ENCODE data around the gene MRTFA.

Gene MRTFA

DNA sequence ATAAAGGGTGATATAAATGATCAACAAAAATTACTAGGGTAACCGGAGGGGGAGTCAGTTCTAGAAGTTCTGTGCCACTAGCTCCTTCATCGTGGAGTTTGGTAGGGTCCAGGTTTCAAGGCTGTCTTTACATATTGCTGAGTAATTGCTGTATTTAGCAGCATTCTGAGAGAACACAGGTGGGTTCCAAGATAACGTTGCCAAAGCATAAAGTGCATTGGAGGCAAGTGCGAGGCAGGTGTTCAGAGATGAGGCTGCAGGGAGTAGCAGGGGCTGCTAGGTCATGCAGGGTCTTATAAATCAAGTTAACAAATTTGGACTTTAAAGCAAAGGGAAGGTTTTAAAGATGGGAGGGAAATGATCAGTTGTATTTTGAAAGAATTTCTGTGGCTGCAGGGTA is 248.3 kb downstream of the MRTFA start:
- Histone ChIP-seq H3K79me1 (ENCODE audit: low read depth, low read length) (no peaks in the 10 kb centered on the region), H3K27me3 (ENCODE audit: control insufficient read depth in 3 of 3, insufficient read depth in 3 of 3, low read depth in 1 of 3, low read length in 3 of 3) (no peaks in the 10 kb centered on the region), H3K4me1 (ENCODE audit: control insufficient read depth in 2 of 2, insufficient read depth in 1 of 2, low read depth in 1 of 2, low read length in 2 of 2) (no peaks in the 10 kb centered on the region), H2AK5ac (ENCODE audit: low read depth, low read length) (no peak overlapping the region), H3K9me3 (replicated peaks in 1 of 2; ENCODE audit: control insufficient read depth in 2 of 2, insufficient read depth in 1 of 2, low read depth in 1 of 2, low read length in 2 of 2) (no peaks in the 10 kb centered on the region), H2BK120ac (ENCODE audit: low read depth, low read length) (no peak overlapping the region), H3K14ac (ENCODE audit: low read length) (no peak overlapping the region), H3K27ac (replicated peaks; ENCODE audit: low read length) (no peak overlapping the region), H3K4me3 (ENCODE audit: low read length in 2 of 2) (no peak overlapping the region), H3K36me3 (replicated peaks in 1 of 2; ENCODE audit: control insufficient read depth in 2 of 2, insufficient read depth in 2 of 2, low read length in 2 of 2) (no peaks in the 10 kb centered on the region), H2BK15ac (ENCODE audit: low read length) (no peak overlapping the region), H2BK5ac (ENCODE audit: low read length) (no peak overlapping the region), H4K8ac (ENCODE audit: low read depth, low read length) (no peak overlapping the region), H3K4me2 (ENCODE audit: insufficient read depth, low read length, poor library complexity, severe bottlenecking) (no peak overlapping the region), H3K4ac (ENCODE audit: low read length) (no peak overlapping the region), H4K91ac (ENCODE audit: low read depth, low read length, poor library complexity) (no peak overlapping the region), H2BK12ac (ENCODE audit: low read length) (no peak overlapping the region), H3K18ac (ENCODE audit: low read length) (no peak overlapping the region), H3K9ac (ENCODE audit: low read depth, low read length, poor library complexity) (no peak overlapping the region), H2AFZ (ENCODE audit: low read length) (no peak overlapping the region), H3K23ac (ENCODE audit: low read depth, low read length, poor library complexity) (no peak overlapping the region)
- no CpG with 5 or more reads among the region's 4 CpGs for WGBS, 2 donors (ENCODE audit: extremely low coverage in 2 of 2, insufficient read length in 2 of 2, insufficient replicate concordance in 1 of 2)
- no peak for DNase-seq (ENCODE audit: low spot score)

DNA sequence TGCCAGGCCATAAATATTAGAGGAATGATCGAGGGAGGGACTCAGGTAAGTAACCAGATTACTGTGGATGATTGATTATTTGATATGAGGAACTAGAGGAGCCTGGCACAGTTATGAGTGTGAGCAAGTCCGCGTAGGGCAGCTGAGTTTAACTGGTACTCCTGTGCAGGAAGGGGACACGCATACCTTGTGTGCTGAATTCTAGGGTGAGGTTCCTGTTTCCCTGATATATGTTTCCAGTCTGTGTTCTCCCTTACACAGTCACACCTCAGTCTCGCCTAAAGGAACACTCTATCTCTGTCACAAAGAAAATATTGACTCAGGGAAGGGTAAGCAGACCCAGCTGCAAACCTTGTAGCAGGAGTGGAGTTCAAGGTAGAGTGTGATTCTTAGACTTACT is 248.8 kb downstream of the MRTFA start:
- Histone ChIP-seq H3K9ac (ENCODE audit: low read depth, low read length, poor library complexity) (no peak overlapping the region), H3K18ac (ENCODE audit: low read length) (no peak overlapping the region), H3K9me3 (replicated peaks in 1 of 2; ENCODE audit: control insufficient read depth in 2 of 2, insufficient read depth in 1 of 2, low read depth in 1 of 2, low read length in 2 of 2) (no peaks in the 10 kb centered on the region), H3K27me3 (ENCODE audit: control insufficient read depth in 3 of 3, insufficient read depth in 3 of 3, low read depth in 1 of 3, low read length in 3 of 3) (no peaks in the 10 kb centered on the region), H2BK12ac (ENCODE audit: low read length) (no peak overlapping the region), H4K8ac (ENCODE audit: low read depth, low read length) (no peak overlapping the region), H3K14ac (ENCODE audit: low read length) (no peak overlapping the region), H2AFZ (ENCODE audit: low read length) (no peak overlapping the region), H2BK5ac (ENCODE audit: low read length) (no peak overlapping the region), H3K4me1 (ENCODE audit: control insufficient read depth in 2 of 2, insufficient read depth in 1 of 2, low read depth in 1 of 2, low read length in 2 of 2) (no peaks in the 10 kb centered on the region), H3K36me3 (replicated peaks in 1 of 2; ENCODE audit: control insufficient read depth in 2 of 2, insufficient read depth in 2 of 2, low read length in 2 of 2) (no peaks in the 10 kb centered on the region), H3K23ac (ENCODE audit: low read depth, low read length, poor library complexity) (no peak overlapping the region), H2AK5ac (ENCODE audit: low read depth, low read length) (no peak overlapping the region), H4K91ac (ENCODE audit: low read depth, low read length, poor library complexity) (no peak overlapping the region), H3K79me1 (ENCODE audit: low read depth, low read length) (no peaks in the 10 kb centered on the region), H3K27ac (replicated peaks; ENCODE audit: low read length) (no peak overlapping the region), H2BK120ac (ENCODE audit: low read depth, low read length) (no peak overlapping the region), H3K4ac (ENCODE audit: low read length) (no peak overlapping the region), H3K4me3 (ENCODE audit: low read length in 2 of 2) (no peak overlapping the region), H2BK15ac (ENCODE audit: low read length) (no peak overlapping the region), H3K4me2 (ENCODE audit: insufficient read depth, low read length, poor library complexity, severe bottlenecking) (no peak overlapping the region)
- WGBS, 2 donors (ENCODE audit: extremely low coverage in 2 of 2, insufficient read length in 2 of 2, insufficient replicate concordance in 1 of 2): no CpG with 5 or more reads among the region's 5 CpGs
- no peak for DNase-seq (ENCODE audit: low spot score)

DNA sequence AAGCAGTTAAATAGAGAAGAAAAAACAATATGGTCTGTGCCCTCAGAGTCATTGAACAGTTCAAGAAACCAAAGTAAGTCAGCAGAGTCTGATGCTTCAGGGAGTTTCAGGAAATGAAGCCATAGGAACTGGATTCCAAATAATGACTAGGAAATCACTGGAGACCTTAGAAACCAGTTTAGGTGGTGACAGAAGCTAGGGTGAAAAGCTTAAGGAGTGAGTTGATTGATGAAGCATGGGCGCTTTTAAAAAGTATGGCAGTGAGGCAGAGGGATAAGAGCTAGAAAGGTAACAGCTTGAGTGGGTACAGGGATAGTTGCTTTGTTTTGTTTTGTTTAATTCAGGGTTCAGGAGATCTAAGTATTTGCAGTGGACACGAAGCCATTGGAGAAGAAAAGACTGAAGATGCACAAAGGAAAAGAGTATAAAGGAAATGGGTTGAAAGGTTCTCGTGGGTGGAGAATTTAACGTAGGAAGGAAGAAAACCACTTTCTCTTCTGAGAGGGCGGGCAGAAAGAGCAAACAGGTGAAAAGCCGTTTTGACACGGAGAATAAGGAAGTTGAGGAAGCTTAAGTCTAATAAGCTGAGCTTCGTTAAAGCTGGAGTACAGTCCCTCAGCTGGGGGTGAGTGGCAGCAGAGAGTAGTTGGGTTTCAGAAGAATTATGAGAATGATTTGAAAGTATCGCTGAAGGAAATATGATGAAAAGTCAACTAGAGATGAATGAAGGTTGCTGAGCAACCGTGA is 251.3 kb downstream of the MRTFA start:
- Histone ChIP-seq H3K9ac (ENCODE audit: low read depth, low read length, poor library complexity) (no peak overlapping the region), H2BK5ac (ENCODE audit: low read length) (no peak overlapping the region), H3K14ac (ENCODE audit: low read length) (no peak overlapping the region), H4K8ac (ENCODE audit: low read depth, low read length) (no peak overlapping the region), H4K91ac (ENCODE audit: low read depth, low read length, poor library complexity) (no peak overlapping the region), H3K4me1 (ENCODE audit: control insufficient read depth in 2 of 2, insufficient read depth in 1 of 2, low read depth in 1 of 2, low read length in 2 of 2) (no peaks in the 10 kb centered on the region), H3K9me3 (replicated peaks in 1 of 2; ENCODE audit: control insufficient read depth in 2 of 2, insufficient read depth in 1 of 2, low read depth in 1 of 2, low read length in 2 of 2) (no peaks in the 10 kb centered on the region), H3K23ac (ENCODE audit: low read depth, low read length, poor library complexity) (no peak overlapping the region), H3K79me1 (ENCODE audit: low read depth, low read length) (no peaks in the 10 kb centered on the region), H3K18ac (ENCODE audit: low read length) (no peak overlapping the region), H2BK15ac (ENCODE audit: low read length) (no peak overlapping the region), H3K4me2 (ENCODE audit: insufficient read depth, low read length, poor library complexity, severe bottlenecking) (no peak overlapping the region), H2AFZ (ENCODE audit: low read length) (no peak overlapping the region), H3K36me3 (replicated peaks in 1 of 2; ENCODE audit: control insufficient read depth in 2 of 2, insufficient read depth in 2 of 2, low read length in 2 of 2) (no peaks in the 10 kb centered on the region), H2BK120ac (ENCODE audit: low read depth, low read length) (no peak overlapping the region), H3K27ac (replicated peaks; ENCODE audit: low read length) (no peak overlapping the region), H2AK5ac (ENCODE audit: low read depth, low read length) (no peak overlapping the region), H3K27me3 (ENCODE audit: control insufficient read depth in 3 of 3, insufficient read depth in 3 of 3, low read depth in 1 of 3, low read length in 3 of 3) (no peaks in the 10 kb centered on the region), H2BK12ac (ENCODE audit: low read length) (no peak overlapping the region), H3K4ac (ENCODE audit: low read length) (no peak overlapping the region), H3K4me3 (ENCODE audit: low read length in 2 of 2) (no peak overlapping the region)
- no peak for DNase-seq (ENCODE audit: low spot score)
- WGBS, 2 donors (ENCODE audit: extremely low coverage in 2 of 2, insufficient read length in 2 of 2, insufficient replicate concordance in 1 of 2): no CpG with 5 or more reads among the region's 10 CpGs

DNA sequence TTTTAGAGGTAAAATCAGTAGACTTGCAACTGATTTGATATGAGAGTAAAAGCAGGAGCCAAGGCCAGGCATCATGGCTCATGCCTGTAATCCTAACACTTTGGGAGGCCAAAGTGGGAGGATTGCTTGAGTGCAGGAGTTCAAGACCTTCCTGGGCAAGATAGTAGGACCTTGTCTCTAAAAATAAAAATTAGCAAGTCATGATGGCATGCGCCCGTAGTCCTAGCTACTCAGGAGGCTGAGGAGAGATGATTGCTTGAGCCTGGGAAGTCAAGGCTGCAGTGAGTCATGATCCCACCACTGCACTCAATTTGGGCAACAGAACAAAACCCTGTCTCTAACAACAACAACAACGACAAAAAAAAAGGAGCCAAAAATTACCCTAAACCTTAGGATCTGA is 252.6 kb downstream of the MRTFA start:
- H2BK15ac ChIP-seq (ENCODE audit: low read length): no peak overlapping the region
- no peak overlapping the region for H3K4me3 ChIP-seq (ENCODE audit: low read length in 2 of 2)
- no peak overlapping the region for H3K14ac ChIP-seq (ENCODE audit: low read length)
- H4K8ac ChIP-seq (ENCODE audit: low read depth, low read length): no peak overlapping the region
- no peaks in the 10 kb centered on the region for H3K36me3 ChIP-seq (replicated peaks in 1 of 2; ENCODE audit: control insufficient read depth in 2 of 2, insufficient read depth in 2 of 2, low read length in 2 of 2)
- no peaks in the 10 kb centered on the region for H3K4me1 ChIP-seq (ENCODE audit: control insufficient read depth in 2 of 2, insufficient read depth in 1 of 2, low read depth in 1 of 2, low read length in 2 of 2)
- H2BK12ac ChIP-seq (ENCODE audit: low read length): no peak overlapping the region
- H3K9me3 ChIP-seq (replicated peaks in 1 of 2; ENCODE audit: control insufficient read depth in 2 of 2, insufficient read depth in 1 of 2, low read depth in 1 of 2, low read length in 2 of 2): no peaks in the 10 kb centered on the region
- no peak overlapping the region for H3K4ac ChIP-seq (ENCODE audit: low read length)
- H3K27me3 ChIP-seq (ENCODE audit: control insufficient read depth in 3 of 3, insufficient read depth in 3 of 3, low read depth in 1 of 3, low read length in 3 of 3): no peaks in the 10 kb centered on the region
- no peak overlapping the region for H3K4me2 ChIP-seq (ENCODE audit: insufficient read depth, low read length, poor library complexity, severe bottlenecking)
- H2AK5ac ChIP-seq (ENCODE audit: low read depth, low read length): no peak overlapping the region
- no peak overlapping the region for H2BK5ac ChIP-seq (ENCODE audit: low read length)
- H3K27ac ChIP-seq (replicated peaks; ENCODE audit: low read length): no peak overlapping the region
- no peak overlapping the region for H3K9ac ChIP-seq (ENCODE audit: low read depth, low read length, poor library complexity)
- H2BK120ac ChIP-seq (ENCODE audit: low read depth, low read length): no peak overlapping the region
- H4K91ac ChIP-seq (ENCODE audit: low read depth, low read length, poor library complexity): no peak overlapping the region
- DNase-seq (ENCODE audit: low spot score): no peak
- no peaks in the 10 kb centered on the region for H3K79me1 ChIP-seq (ENCODE audit: low read depth, low read length)
- WGBS, 2 donors (ENCODE audit: extremely low coverage in 2 of 2, insufficient read length in 2 of 2, insufficient replicate concordance in 1 of 2): no CpG with 5 or more reads among the region's 3 CpGs
- no peak overlapping the region for H3K23ac ChIP-seq (ENCODE audit: low read depth, low read length, poor library complexity)
- no peak overlapping the region for H3K18ac ChIP-seq (ENCODE audit: low read length)
- H2AFZ ChIP-seq (ENCODE audit: low read length): no peak overlapping the region
